Osteocyte (in vitro differentiated cells): Measurements from ENCODE around the gene ENPEP. TPM values are rescaled to one million over a fixed set of nuclear protein-coding genes. Genes with fewer than 3 reads are reported as not detected.
"Not testable (repeated sequence)": the region's sequence is repeated elsewhere in the genome, so short reads cannot be mapped to it uniquely, and the experiment has no call there.

Source experiments
- DNase-seq: peaks from one replicate; pipeline ENCODE4 v3.0.0; 2021; ENCODE audit warnings: mixed read lengths; ENCODE audit not compliant: unreplicated experiment; ENCODE audit errors: extremely low spot score
- H3K27ac Mint-ChIP-seq: one replicate; pipeline ENCODE4 v1.8.0; 2021; ENCODE audit warnings: mild to moderate bottlenecking, mixed read lengths; ENCODE audit not compliant: unreplicated experiment
- H3K27me3 Mint-ChIP-seq: one replicate; pipeline ENCODE4 v1.8.0; 2021; ENCODE audit warnings: mixed read lengths; ENCODE audit not compliant: unreplicated experiment
- H3K36me3 Mint-ChIP-seq: one replicate; pipeline ENCODE4 v1.8.0; 2021; ENCODE audit warnings: mixed read lengths; ENCODE audit not compliant: unreplicated experiment
- H3K4me1 Mint-ChIP-seq: one replicate; pipeline ENCODE4 v1.8.0; 2021; ENCODE audit warnings: mixed read lengths; ENCODE audit not compliant: unreplicated experiment
- H3K4me3 Mint-ChIP-seq: one replicate; pipeline ENCODE4 v1.8.0; 2021; ENCODE audit warnings: mild to moderate bottlenecking, moderate library complexity, mixed read lengths; ENCODE audit not compliant: unreplicated experiment
- H3K9me3 Mint-ChIP-seq: one replicate; pipeline ENCODE4 v1.8.0; 2021; ENCODE audit warnings: mixed read lengths; ENCODE audit not compliant: unreplicated experiment
- CTCF ChIP-seq: fragments of 200-600 bp; sonication (generic); IDR thresholded peaks from 2 replicates; pipeline ENCODE4 v1.5.0; 2021; ENCODE audit warnings: antibody characterized with exemption, mild to moderate bottlenecking, moderate library complexity
- total RNA-seq: library from RNA; stranded (reverse); gene quantifications from 2 replicates; pipeline ENCODE4 v1.2.1, GENCODE V29; 2021

Gene ENPEP
- total RNA-seq, 1 donor from 2014 or later, result 0.94 TPM

- no peak for TF ChIP-seq CTCF
- Mint-ChIP-seq H3K36me3 (no peaks in the 10 kb centered on the region), H3K27ac (no peak overlapping the region), H3K4me1 (no peaks in the 10 kb centered on the region), H3K4me3 (no peak overlapping the region), H3K9me3 (no peaks in the 10 kb centered on the region), H3K27me3 (peaks cover 21% of the 10 kb centered on the region)
- no peak for DNase-seq
Measured at GRCh38 chr4:110544594-110544993, 68.6 kb downstream of the ENPEP start.

- Mint-ChIP-seq H3K4me3 (no peak overlapping the region), H3K9me3 (no peaks in the 10 kb centered on the region), H3K27me3 (peaks cover 16% of the 10 kb centered on the region), H3K36me3 (no peaks in the 10 kb centered on the region), H3K4me1 (no peaks in the 10 kb centered on the region), H3K27ac (no peak overlapping the region)
- no peak for DNase-seq
- no peak for TF ChIP-seq CTCF
Measured at GRCh38 chr4:110550260-110550659, 74.3 kb downstream of the ENPEP start.

DNA sequence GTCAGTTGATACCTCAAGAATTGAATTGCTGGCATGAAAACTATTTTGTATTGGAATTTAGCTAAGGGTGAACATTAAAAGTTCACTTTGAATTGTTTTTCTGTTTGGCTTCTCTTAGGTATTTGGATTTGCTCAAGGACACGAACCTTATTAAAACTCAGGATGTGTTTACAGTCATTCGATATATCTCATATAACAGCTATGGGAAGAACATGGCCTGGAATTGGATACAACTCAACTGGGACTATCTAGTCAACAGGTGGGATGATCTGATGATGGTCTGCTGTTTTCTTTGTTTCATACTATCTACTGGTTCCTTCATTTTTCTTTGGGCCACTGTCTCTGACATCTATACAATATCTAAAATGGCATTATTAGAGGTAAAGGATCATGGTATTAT lies 77.2 kb downstream of the ENPEP start:
- Mint-ChIP-seq H3K27ac (no peak overlapping the region), H3K4me1 (no peaks in the 10 kb centered on the region), H3K9me3 (no peaks in the 10 kb centered on the region), H3K27me3 (peaks cover 14% of the 10 kb centered on the region), H3K36me3 (no peaks in the 10 kb centered on the region), H3K4me3 (no peak overlapping the region)
- DNase-seq, result no peak
- TF ChIP-seq CTCF, result no peak

DNA sequence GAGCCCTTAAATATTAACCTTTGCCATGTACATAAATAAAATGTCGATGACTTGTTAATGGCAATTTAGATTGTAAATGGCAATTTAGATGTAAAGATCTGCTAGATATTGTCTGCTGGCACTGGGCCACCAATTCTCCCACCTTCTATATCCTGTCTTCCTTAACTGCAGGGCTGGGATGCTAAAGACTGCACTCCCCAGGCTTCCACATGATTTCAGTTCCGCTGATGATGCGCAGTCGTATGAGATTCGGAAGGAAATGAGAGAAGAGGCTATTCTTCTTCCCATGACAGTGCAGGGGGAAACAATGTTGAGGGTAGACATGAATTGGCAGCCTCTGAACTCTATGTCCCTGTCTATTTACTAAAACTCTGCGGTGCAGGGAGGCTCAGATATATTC lies 91.3 kb downstream of the ENPEP start:
- H3K4me3 Mint-ChIP-seq, result no peak overlapping the region
- no peaks in the 10 kb centered on the region for H3K4me1 Mint-ChIP-seq
- DNase-seq, result no peak
- H3K9me3 Mint-ChIP-seq, result peaks cover 2% of the 10 kb centered on the region
- no peaks in the 10 kb centered on the region for H3K36me3 Mint-ChIP-seq
- no peak for TF ChIP-seq CTCF
- H3K27me3 Mint-ChIP-seq, result peaks cover 3% of the 10 kb centered on the region
- no peak overlapping the region for H3K27ac Mint-ChIP-seq

GRCh38 chr4:110576696-110577095 lies 100.7 kb downstream of the ENPEP start:
- H3K9me3 Mint-ChIP-seq, result peaks cover 16% of the 10 kb centered on the region
- H3K4me1 Mint-ChIP-seq, H3K27ac Mint-ChIP-seq, H3K4me3 Mint-ChIP-seq, H3K36me3 Mint-ChIP-seq, DNase-seq: not testable (repeated sequence)
- H3K27me3 Mint-ChIP-seq, result peaks cover 11% of the 10 kb centered on the region
